Upper lobe of left lung (tissue), 6 donors: Measurements from ENCODE around the gene INTS4. TPM values are rescaled to one million over a fixed set of nuclear protein-coding genes. Genes with fewer than 3 reads are reported as not detected.

ENCODE experiments used
- ATAC-seq, 2 donors: fragments of 200-7000 bp; cut with Tn5 transposase; one replicate each; pipeline ENCODE4 v1.9.1; 2022; ENCODE audit warnings: mild to moderate bottlenecking in 2 of 2, moderate library complexity in 2 of 2; ENCODE audit not compliant: low FRiP score in 2 of 2
- DNase-seq, 2 donors: peaks; one replicate each; pipeline ENCODE4 v3.0.0-alpha.2; 2019 to 2020
- H3K27ac ChIP-seq, 4 donors: fragments of 200-600 bp; sonication (generic); one replicate each; pipeline ENCODE4 v1.5.1; 2016 to 2019
- H3K27me3 ChIP-seq, 4 donors: fragments of 200-600 bp; sonication (generic); one replicate each; pipeline ENCODE4 v1.5.1; 2017 to 2019
- H3K36me3 ChIP-seq, 4 donors: fragments of 200-600 bp; sonication (generic); one replicate each; pipeline ENCODE4 v1.5.1; 2016 to 2019
- H3K4me1 ChIP-seq, 4 donors: fragments of 200-600 bp; sonication (generic); one replicate each; pipeline ENCODE4 v1.5.1; 2018 to 2019
- H3K4me3 ChIP-seq, 4 donors: fragments of 200-600 bp; sonication (generic); one replicate each; pipeline ENCODE4 v1.5.1; 2017 to 2019; ENCODE audit warnings: mild to moderate bottlenecking in 2 of 4, moderate library complexity in 1 of 4
- H3K9me3 ChIP-seq, 4 donors: fragments of 200-600 bp; sonication (generic); one replicate each; pipeline ENCODE4 v1.5.1; 2018 to 2019
- CTCF ChIP-seq, 6 experiments: fragments of 450-650 bp in 4 of 6; fragments of 200-600 bp in 2 of 6; sonication (generic) in 2 of 6; IDR thresholded peaks; one replicate each; pipeline ENCODE4 v1.5.1; 2016 to 2019; ENCODE audit warnings: antibody characterized with exemption in 6 of 6
- EP300 ChIP-seq, 4 donors: sonication (generic); formaldehyde crosslinking; IDR thresholded peaks; one replicate each; pipeline ENCODE4 v1.5.1; 2017; ENCODE audit warnings: antibody characterized with exemption in 4 of 4, control low read depth in 2 of 4
- POLR2A ChIP-seq, 4 donors: fragments of 450-650 bp; IDR thresholded peaks; one replicate each; pipeline ENCODE4 v1.5.1; 2016 to 2017; ENCODE audit warnings: antibody characterized with exemption in 4 of 4, mild to moderate bottlenecking in 2 of 4
- POLR2AphosphoS5 ChIP-seq, 2 donors: sonication (generic); formaldehyde crosslinking; IDR thresholded peaks; one replicate each; pipeline ENCODE4 v1.5.1; 2017; ENCODE audit warnings: antibody characterized with exemption in 2 of 2
- WGBS, 2 donors: methylation state at CpG; one replicate each; pipeline ENCODE4 v1.1.5; 2017 to 2018; 5-methylcytosine and 5-hydroxymethylcytosine counted together
- total RNA-seq, 6 donors: library from RNA; depleted of rRNA in 4 of 6; stranded (reverse); fragments of >200 nt in 4 of 6; gene quantifications; one replicate each; pipeline versions ENCODE4 v1.1.0 to v1.2.1, GENCODE V29; 2016 to 2021
- donor health status: DM: no; HTN: no; CAD: no; lungs with moderate emphysema.
- donor health status: DM: no; HTN: yes; CAD: no; lungs with severe emphysema.

The INTS4 gene
- total RNA-seq, 6 donors from 2014 or later = 15.3 to 58.7 (median 28.8) TPM

DNA sequence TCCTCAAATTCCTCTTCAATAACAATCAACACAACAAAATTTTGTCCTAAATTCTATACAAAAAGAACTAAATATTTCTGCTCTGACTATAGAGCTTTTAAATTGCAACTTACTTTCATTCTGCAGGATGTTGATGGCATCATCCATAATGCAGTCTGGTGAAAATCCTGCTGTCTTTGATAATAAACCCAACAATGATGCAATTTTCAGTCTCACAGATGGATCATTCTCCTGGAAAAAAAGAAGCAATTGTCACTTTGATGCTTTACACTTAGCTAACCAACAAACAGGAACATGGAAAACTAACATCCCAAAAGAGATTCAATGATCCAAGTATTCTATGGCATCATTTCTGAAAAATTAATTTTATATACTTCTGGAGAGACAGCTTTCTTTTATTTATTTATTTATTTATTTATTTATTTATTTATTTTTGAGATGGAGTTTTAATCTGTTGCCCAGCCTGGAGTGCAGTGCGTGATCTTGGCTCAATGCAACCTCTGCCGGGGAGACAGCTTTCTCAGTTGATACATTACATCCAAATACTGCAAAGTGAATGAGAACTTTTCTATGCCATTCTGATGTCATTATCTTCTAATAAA is 13.0 kb downstream of the INTS4 start:
- ATAC-seq = no peak
- no peak for DNase-seq
- WGBS, 2 donors = 97% methylated on average over 2 of the region's 2 CpGs
- Histone ChIP-seq H3K9me3 (no peaks in the 10 kb centered on the region), H3K4me3 (no peak overlapping the region), H3K27me3 (no peaks in the 10 kb centered on the region), H3K36me3 (peaks cover 20 to 49% (median 24%) of the 10 kb centered on the region in 4 donors), H3K27ac (no peak overlapping the region), H3K4me1 (no peaks in the 10 kb centered on the region)
- no peak for TF ChIP-seq CTCF (IDR thresholded peaks at IDR 0.05)
- no peak for TF ChIP-seq EP300 (IDR thresholded peaks at IDR 0.05)
- TF ChIP-seq POLR2A (IDR thresholded peaks at IDR 0.05) = no peak
- TF ChIP-seq POLR2AphosphoS5 (IDR thresholded peaks at IDR 0.05) = no peak

DNA sequence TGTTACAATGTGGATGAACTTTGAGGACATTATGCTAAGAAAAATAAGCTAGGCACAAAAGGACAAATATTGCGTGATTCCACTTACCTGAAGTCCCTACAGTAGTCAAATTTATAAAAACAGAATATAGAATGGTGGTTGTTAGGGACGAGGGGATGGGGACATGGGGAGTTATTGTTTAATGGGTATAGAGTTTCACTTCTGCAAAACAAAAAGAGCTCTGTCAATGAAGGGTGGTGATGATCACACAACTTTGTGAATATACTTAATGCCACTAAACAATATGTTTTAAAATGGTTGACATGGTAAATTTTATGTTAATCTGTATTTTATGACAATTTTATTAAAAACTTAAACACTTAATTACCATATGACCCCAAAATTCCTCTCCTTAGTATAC is 26.1 kb downstream of the INTS4 start:
- no peaks in the 10 kb centered on the region for H3K4me1 ChIP-seq
- ATAC-seq = no peak
- H3K27me3 ChIP-seq = no peaks in the 10 kb centered on the region
- H3K9me3 ChIP-seq = no peaks in the 10 kb centered on the region
- no peak overlapping the region for H3K4me3 ChIP-seq
- H3K27ac ChIP-seq = no peak overlapping the region
- H3K36me3 ChIP-seq = peaks cover 0 to 15% (median 4%) of the 10 kb centered on the region in 4 donors
- DNase-seq = no peak
- WGBS, 2 donors = 86 to 89% methylated on average over 2 of the region's 2 CpGs
- TF ChIP-seq EP300 (IDR thresholded peaks at IDR 0.05) (no peak), POLR2A (IDR thresholded peaks at IDR 0.05) (no peak), POLR2AphosphoS5 (IDR thresholded peaks at IDR 0.05) (no peak), CTCF (IDR thresholded peaks at IDR 0.05) (no peak)

- Histone ChIP-seq H3K27me3 (no peaks in the 10 kb centered on the region), H3K4me1 (no peaks in the 10 kb centered on the region), H3K36me3 (peaks cover 0 to 15% (median 4%) of the 10 kb centered on the region in 4 donors), H3K9me3 (no peaks in the 10 kb centered on the region), H3K4me3 (no peak overlapping the region), H3K27ac (no peak overlapping the region)
- DNase-seq (no peak), ATAC-seq (no peak)
- no peak for TF ChIP-seq POLR2AphosphoS5 (IDR thresholded peaks at IDR 0.05)
- no peak for TF ChIP-seq POLR2A (IDR thresholded peaks at IDR 0.05)
- no peak for TF ChIP-seq EP300 (IDR thresholded peaks at IDR 0.05)
- TF ChIP-seq CTCF (IDR thresholded peaks at IDR 0.05) = no peak
Observed at GRCh38 chr11:77967753-77968152, 26.7 kb downstream of the INTS4 start.

DNA sequence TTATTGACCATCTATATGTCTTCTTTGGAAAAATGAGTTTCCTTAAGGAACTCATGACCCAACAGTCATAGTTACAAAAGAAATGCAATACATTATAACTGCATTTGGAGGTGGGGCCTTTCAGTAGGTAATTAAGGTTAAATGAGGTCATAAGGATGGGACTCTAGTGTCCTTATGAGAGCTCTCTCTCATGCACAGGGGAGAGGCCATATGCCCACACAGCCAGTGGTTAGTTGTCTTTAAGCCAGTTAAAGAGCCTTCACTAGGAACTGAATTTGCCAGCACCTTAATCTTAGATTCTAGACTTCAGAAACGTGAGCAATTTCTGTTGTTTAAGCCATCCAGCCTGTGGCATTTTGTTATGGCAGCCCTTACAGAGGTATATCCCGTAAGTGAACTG is 27.3 kb downstream of the INTS4 start:
- peaks cover 0 to 15% (median 4%) of the 10 kb centered on the region in 4 donors for H3K36me3 ChIP-seq
- no peaks in the 10 kb centered on the region for H3K4me1 ChIP-seq
- no peak for TF ChIP-seq POLR2AphosphoS5 (IDR thresholded peaks at IDR 0.05)
- TF ChIP-seq POLR2A (IDR thresholded peaks at IDR 0.05) = no peak
- no peak for TF ChIP-seq EP300 (IDR thresholded peaks at IDR 0.05)
- TF ChIP-seq CTCF (IDR thresholded peaks at IDR 0.05) = no peak
- WGBS, 2 donors = 93 to 98% methylated on average over 2 of the region's 2 CpGs
- H3K27me3 ChIP-seq = no peaks in the 10 kb centered on the region
- DNase-seq (no peak), ATAC-seq (no peak)
- H3K27ac ChIP-seq = no peak overlapping the region
- H3K4me3 ChIP-seq = no peak overlapping the region
- H3K9me3 ChIP-seq = no peaks in the 10 kb centered on the region

GRCh38 chr11:77966338-77966737 is 28.1 kb downstream of the INTS4 start:
- ATAC-seq (no peak), DNase-seq (no peak)
- TF ChIP-seq POLR2A (IDR thresholded peaks at IDR 0.05) = no peak
- no peak for TF ChIP-seq EP300 (IDR thresholded peaks at IDR 0.05)
- no peak for TF ChIP-seq CTCF (IDR thresholded peaks at IDR 0.05)
- TF ChIP-seq POLR2AphosphoS5 (IDR thresholded peaks at IDR 0.05) = no peak
- no peaks in the 10 kb centered on the region for H3K4me1 ChIP-seq
- no peak overlapping the region for H3K4me3 ChIP-seq
- peaks cover 0 to 14% (median 4%) of the 10 kb centered on the region in 4 donors for H3K36me3 ChIP-seq
- H3K9me3 ChIP-seq = no peaks in the 10 kb centered on the region
- WGBS, 2 donors = 88% methylated on average over 2 of the region's 2 CpGs
- H3K27me3 ChIP-seq = no peaks in the 10 kb centered on the region
- no peak overlapping the region for H3K27ac ChIP-seq
